HepG2 (cell line): ENCODE measurements around the gene LRP10. TPM values are rescaled to one million over a fixed set of nuclear protein-coding genes. Genes with fewer than 3 reads are reported as not detected.

Experiments used
- BATF2 ChIP-seq: sonication (generic); formaldehyde crosslinking; IDR thresholded peaks from 2 replicates; pipeline ENCODE4 v1.8.0; 2022; ENCODE audit warnings: mild to moderate bottlenecking, missing genetic modification reagents, moderate library complexity
- BORCS8-MEF2B ChIP-seq: sonication (generic); formaldehyde crosslinking; IDR thresholded peaks from 2 replicates; pipeline ENCODE4 v1.8.0; 2022; ENCODE audit warnings: mild to moderate bottlenecking, missing genetic modification reagents
- CBX1 ChIP-seq: IDR thresholded peaks from one replicate; pipeline ENCODE4 v1.6.1; 2016; ENCODE audit warnings: antibody characterized with exemption, low read depth
- CHCHD3 ChIP-seq: sonication (generic); formaldehyde crosslinking; IDR thresholded peaks from 2 replicates; pipeline ENCODE4 v1.8.0; 2022; ENCODE audit warnings: mild to moderate bottlenecking, missing genetic modification reagents, moderate library complexity
- CSRNP1 ChIP-seq: sonication (generic); formaldehyde crosslinking; IDR thresholded peaks from 2 replicates; pipeline ENCODE4 v1.8.1; 2023; ENCODE audit warnings: mild to moderate bottlenecking, missing genetic modification reagents
- FOXO4 ChIP-seq: sonication (generic); formaldehyde crosslinking; conservative IDR thresholded peaks from 2 replicates; pipeline ENCODE4 v1.8.1; 2023; ENCODE audit warnings: missing genetic modification reagents
- IRF1 ChIP-seq: sonication (generic); formaldehyde crosslinking; IDR thresholded peaks from 2 replicates; pipeline ENCODE4 v1.4.0; 2020; ENCODE audit warnings: low read depth, mild to moderate bottlenecking, missing genetic modification reagents
- KAT2B ChIP-seq: fragments of 150-350 bp; IDR thresholded peaks from 2 replicates; pipeline ENCODE4 v1.6.1; 2014; ENCODE audit warnings: low read depth, low read length, borderline replicate concordance
- MATR3 ChIP-seq: sonication (generic); formaldehyde crosslinking; IDR thresholded peaks from 2 replicates; pipeline ENCODE4 v1.4.0; 2020; ENCODE audit warnings: missing genetic modification reagents
- MED8 ChIP-seq: sonication (generic); formaldehyde crosslinking; IDR thresholded peaks from 2 replicates; pipeline ENCODE4 v1.8.1; 2023; ENCODE audit warnings: mild to moderate bottlenecking, missing genetic modification reagents; ENCODE audit not compliant: insufficient replicate concordance
- PLSCR1 ChIP-seq: sonication (generic); formaldehyde crosslinking; IDR thresholded peaks from 2 replicates; pipeline ENCODE4 v1.5.0; 2020; ENCODE audit warnings: missing genetic modification reagents, mild to moderate bottlenecking, borderline replicate concordance
- RBAK ChIP-seq: sonication (generic); formaldehyde crosslinking; IDR thresholded peaks from 2 replicates; pipeline ENCODE4 v1.5.1; 2020; ENCODE audit warnings: mild to moderate bottlenecking, missing genetic modification reagents
- ZBTB25 ChIP-seq: IDR thresholded peaks from 2 replicates; pipeline ENCODE4 v1.6.1; 2018; ENCODE audit warnings: missing genetic modification reagents
- ZMAT3 ChIP-seq: sonication (generic); formaldehyde crosslinking; conservative IDR thresholded peaks from 2 replicates; pipeline ENCODE4 v1.7.0; 2021; ENCODE audit warnings: missing genetic modification reagents
- ZNF331 ChIP-seq: sonication (generic); formaldehyde crosslinking; IDR thresholded peaks from 2 replicates; pipeline ENCODE4 v1.4.0; 2020; ENCODE audit warnings: missing genetic modification reagents
- ZNF33A ChIP-seq: sonication (generic); formaldehyde crosslinking; IDR thresholded peaks from 2 replicates; pipeline ENCODE4 v1.5.1; 2020; ENCODE audit warnings: missing genetic modification reagents, mild to moderate bottlenecking, moderate library complexity, borderline replicate concordance
- ZNF512 ChIP-seq: sonication (generic); formaldehyde crosslinking; IDR thresholded peaks from 2 replicates; pipeline ENCODE4 v1.4.0; 2020; ENCODE audit warnings: mild to moderate bottlenecking, missing genetic modification reagents
- ZNF614 ChIP-seq: IDR thresholded peaks from 2 replicates; pipeline ENCODE4 v1.6.1; 2018; ENCODE audit warnings: missing biosample characterization, missing genetic modification reagents, inconsistent platforms, borderline replicate concordance
- ZNF792 ChIP-seq: IDR thresholded peaks from 2 replicates; pipeline ENCODE4 v1.6.1; 2016
- ZSCAN20 ChIP-seq: sonication (generic); formaldehyde crosslinking; IDR thresholded peaks from 2 replicates; pipeline ENCODE4 v1.4.0; 2020; ENCODE audit warnings: missing genetic modification reagents, mild to moderate bottlenecking, borderline replicate concordance
- polyA plus RNA-seq, 8 experiments: library from polyadenylated mRNA; depleted of rRNA in 3 of 8; stranded (reverse) in 7 of 8; unstranded in 1 of 8; fragments of >200 nt; fragmentation: Illumina TruSeq in 4 of 8; extraction: Trizol in 4 of 8; gene quantifications; 2 replicates each; pipeline versions ENCODE4 v1.2.1 to v1.2.3, GENCODE V29; 2011 to 2016; ENCODE audit warnings: low read depth in 4 of 8, missing spikeins in 1 of 8, mixed read lengths in 1 of 8; ENCODE audit not compliant: insufficient read depth in 1 of 8
- total RNA-seq, 5 experiments: library from RNA; depleted of rRNA; stranded (reverse); fragments of >200 nt; fragmentation: Illumina TruSeq; extraction: Trizol; gene quantifications; 2 replicates each; pipeline ENCODE4 v1.2.3, GENCODE V29; 2016; ENCODE audit warnings: low read depth in 1 of 5

The LRP10 gene
- total and polyA plus RNA-seq, 2 of the 13 experiments (the other 11 are each of a cell fraction or from before 2014, with no cell fraction given) = 16.9 to 45.2 TPM

- TF ChIP-seq ZBTB25 (CRISPR knock-in tag) (peak; percentile 66; the same call in 1 of the 2 replicates), IRF1 (CRISPR knock-in tag) (0 out of 2 replicates have a peak, but pooled peaks have one; percentile 40), MED8 (CRISPR knock-in tag) (peak; percentile 88), MATR3 (CRISPR knock-in tag) (no peak), PLSCR1 (CRISPR knock-in tag) (no peak), ZSCAN20 (peak; percentile 99), CHCHD3 (CRISPR knock-in tag) (peak; percentile 96), ZNF792 (peak; percentile 94), CSRNP1 (CRISPR knock-in tag) (peak; percentile 70; the same call in 1 of the 2 replicates), BORCS8-MEF2B (CRISPR knock-in tag) (no peak; the same call in none of the 2 replicates), KAT2B (no peak; the same call in 1 of the 2 replicates), BATF2 (CRISPR knock-in tag) (no peak), FOXO4 (no peak; the same call in 1 of the 2 replicates), ZNF614 (CRISPR knock-in tag) (peak; percentile 74), CBX1 (peak; percentile 81), ZMAT3 (peak; percentile 89), ZNF512 (CRISPR knock-in tag) (0 out of 2 replicates have a peak, but pooled peaks have one; percentile 68), RBAK (CRISPR knock-in tag) (no peak), ZNF33A (peak; percentile 99; the same call in 1 of the 2 replicates), ZNF331 (peak; percentile 78; the same call in 1 of the 2 replicates)
Measured at GRCh38 chr14:22871224-22872032, at the start of gene LRP10 (continued).
